Effector CD8-positive, alpha-beta T cell (primary cell): ENCODE measurements around the gene LRATD1.
"Not testable (repeated sequence)": the region's sequence is repeated elsewhere in the genome, so short reads cannot be mapped to it uniquely, and the experiment has no call there.

ENCODE experiments used
- DNase-seq: peaks from one replicate; lab custom pipeline; 2025; lab: John Stamatoyannopoulos, UW
- total RNA-seq, 4 experiments: gene quantifications; one replicate each; lab custom pipeline; 2026; lab: John Stamatoyannopoulos, UW

LRATD1 gene, protein sequence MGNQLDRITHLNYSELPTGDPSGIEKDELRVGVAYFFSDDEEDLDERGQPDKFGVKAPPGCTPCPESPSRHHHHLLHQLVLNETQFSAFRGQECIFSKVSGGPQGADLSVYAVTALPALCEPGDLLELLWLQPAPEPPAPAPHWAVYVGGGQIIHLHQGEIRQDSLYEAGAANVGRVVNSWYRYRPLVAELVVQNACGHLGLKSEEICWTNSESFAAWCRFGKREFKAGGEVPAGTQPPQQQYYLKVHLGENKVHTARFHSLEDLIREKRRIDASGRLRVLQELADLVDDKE
- total RNA-seq, result 0 to 1.9 (median 0.91) reads per million in 4 experiments

- DNase-seq, result no peak
Measured at GRCh38 chr2:14632133-14632936, at the start of gene LRATD1. Gene LRATD1, plus strand, starts transcription at chr2:14632717. Its CDS starts 1,263 bp downstream, at chr2:14633980.

GRCh38 chr2:14583059-14583458 lies 49.5 kb upstream of the LRATD1 start:
- no peak for DNase-seq

DNA sequence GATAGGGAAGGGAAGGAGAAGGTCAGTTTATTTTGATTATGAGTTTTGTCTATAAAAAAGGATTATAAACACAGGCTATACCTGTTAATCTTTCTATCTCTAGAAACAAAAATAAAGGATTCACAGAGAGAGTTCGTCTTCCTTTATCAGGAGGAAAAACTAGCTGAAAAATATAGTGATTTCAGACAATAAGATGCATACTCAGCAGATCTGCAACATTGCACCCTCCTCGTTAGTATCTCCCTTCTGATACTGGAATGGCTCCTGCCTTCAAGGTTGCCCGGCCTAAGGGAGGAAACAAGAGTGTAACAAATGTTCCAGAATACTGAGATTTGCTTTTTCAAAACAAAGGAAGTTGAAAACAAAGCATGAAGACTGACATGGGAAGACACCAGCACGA lies 48.7 kb upstream of the LRATD1 start:
- no peak for DNase-seq

- no peak for DNase-seq
Measured at GRCh38 chr2:14587119-14587518, 45.4 kb upstream of the LRATD1 start.

GRCh38 chr2:14601156-14601770 lies 31.3 kb upstream of the LRATD1 start:
- no peak for DNase-seq

DNA sequence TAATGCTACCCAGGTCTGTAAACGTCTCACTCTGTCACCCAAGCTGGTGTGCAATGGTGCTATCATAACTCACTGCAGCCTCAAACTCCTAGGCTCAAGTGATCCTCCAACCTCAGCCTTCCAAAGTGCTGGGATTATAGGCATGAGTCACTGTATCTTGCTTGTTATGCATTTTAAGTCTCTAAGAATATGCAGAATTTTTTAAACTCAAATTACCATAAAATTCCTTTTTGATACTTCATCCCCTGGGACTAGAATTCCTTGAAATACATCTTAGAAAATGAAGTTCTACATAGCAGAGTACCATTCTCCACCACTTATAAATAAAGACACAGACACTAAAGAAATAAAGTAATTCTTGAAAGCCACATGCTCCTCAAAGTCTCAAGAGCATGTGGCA lies 30.2 kb upstream of the LRATD1 start:
- DNase-seq, result no peak

DNA sequence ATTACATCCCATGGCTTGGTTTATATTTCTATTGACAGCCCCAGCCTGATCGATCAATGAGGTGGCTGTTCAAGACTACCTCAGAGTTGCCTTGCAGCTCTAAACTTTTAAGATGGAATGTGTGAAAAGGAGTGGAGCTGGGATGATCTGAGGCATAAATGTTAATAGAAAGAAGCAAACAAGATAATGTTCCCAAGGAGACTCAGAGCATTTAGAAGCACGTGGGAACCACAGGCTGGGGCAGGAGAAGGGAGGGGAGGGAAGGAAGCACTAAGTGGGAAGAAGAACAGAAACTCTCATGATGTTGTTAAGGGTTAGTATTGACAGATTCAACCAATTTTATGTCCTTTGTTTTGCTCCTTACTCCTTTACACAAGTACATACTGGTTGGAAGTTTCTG lies 28.8 kb upstream of the LRATD1 start:
- no peak for DNase-seq

DNA sequence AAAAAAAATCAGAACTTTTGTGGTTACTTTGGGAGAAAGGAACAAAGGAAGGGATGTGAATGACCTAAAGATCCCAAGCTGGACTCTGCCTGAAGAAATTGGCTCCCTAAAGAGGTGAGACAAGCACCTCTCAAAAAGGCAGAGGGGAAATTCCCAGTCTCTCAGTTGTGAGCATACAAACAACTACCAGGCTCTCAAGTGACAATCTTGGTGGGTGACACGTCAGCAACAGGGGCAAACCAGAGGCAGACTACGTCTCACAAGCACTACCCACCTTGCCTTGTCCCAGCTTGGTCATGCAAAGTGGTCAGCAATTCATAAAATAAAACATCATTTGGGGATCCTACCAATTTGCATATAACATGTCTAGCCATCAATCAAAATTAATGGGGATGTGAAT lies 24.3 kb upstream of the LRATD1 start:
- no peak for DNase-seq

DNA sequence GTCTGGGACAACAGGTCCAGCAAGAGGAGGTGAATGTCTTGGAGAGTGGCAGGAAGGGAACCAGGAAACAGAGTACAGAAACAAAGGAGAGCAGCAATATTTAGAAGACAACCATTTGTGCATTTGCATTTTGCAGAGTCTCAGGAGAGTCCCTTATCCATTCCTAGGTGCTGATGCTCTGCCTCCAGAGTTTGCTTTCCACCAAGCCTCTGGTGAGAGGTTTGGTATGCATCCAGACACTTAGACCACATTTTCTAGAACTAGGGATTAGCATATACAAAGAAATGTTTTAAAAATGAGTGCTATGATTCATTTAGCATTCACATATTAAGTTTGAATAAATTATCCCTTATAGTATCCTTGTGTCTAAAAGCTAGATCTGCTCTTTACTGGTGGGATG lies 18.5 kb upstream of the LRATD1 start:
- no peak for DNase-seq

DNA sequence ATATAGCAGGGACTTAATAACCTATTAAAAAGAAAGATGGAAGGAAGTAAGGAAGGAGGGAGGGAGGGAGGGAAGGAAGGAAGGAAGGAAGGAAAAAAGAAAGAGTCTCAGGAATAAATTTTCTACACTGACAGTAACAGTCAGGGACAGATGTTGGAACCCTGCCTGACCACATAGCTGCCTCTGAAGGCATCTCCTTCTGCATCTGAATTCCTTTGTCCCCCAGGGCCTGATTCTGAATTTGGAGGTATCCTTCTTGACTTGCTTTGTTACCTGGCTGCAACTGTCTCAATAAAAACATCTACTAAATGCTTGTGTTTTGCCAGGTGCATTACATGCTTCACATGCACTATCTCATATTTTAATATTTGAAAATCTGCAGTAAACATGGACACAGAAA lies 17.4 kb upstream of the LRATD1 start:
- no peak for DNase-seq

- DNase-seq, result no peak
Measured at GRCh38 chr2:14615760-14616159, 16.8 kb upstream of the LRATD1 start.

DNA sequence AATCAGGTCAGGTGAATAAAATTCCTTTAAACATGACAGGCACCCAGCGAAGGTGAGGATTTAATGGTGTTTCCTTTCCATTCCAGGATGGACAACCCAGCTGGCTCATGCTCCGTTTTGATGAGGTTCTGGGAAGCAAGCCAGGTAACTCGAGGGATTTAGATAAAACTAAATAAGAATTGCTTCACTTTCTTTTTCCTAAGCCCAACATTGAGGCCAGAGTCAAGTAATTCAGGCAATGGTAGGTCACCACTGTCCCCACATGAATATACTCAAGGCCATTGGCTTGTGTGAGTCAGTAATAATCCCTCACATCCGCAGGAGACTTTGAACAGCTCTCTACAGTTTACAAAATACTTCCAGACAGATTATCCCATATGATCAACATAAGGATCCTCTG lies 16.2 kb upstream of the LRATD1 start:
- DNase-seq, result no peak

GRCh38 chr2:14616950-14617349 lies 15.6 kb upstream of the LRATD1 start:
- DNase-seq, result no peak

DNA sequence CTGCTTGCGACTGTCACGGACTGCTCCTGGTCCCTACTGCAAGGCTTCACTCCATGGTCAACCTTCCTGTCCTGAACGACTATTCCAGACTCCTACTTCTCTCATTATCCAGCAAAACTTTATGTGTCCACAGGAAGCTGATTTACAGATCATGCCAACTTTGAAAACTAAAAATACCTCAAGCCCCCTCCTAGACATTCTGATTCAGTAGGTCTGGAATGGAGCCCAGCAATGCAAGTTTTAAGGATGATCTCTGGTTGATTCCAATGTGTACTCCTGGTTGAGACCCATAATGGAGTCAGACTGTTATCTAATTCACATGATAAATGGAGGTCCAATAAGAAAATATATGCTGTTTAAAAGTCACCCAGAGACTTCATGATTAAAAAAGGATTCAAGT lies 13.1 kb upstream of the LRATD1 start:
- no peak for DNase-seq

- no peak for DNase-seq
Measured at GRCh38 chr2:14621114-14621513, 11.4 kb upstream of the LRATD1 start.

DNA sequence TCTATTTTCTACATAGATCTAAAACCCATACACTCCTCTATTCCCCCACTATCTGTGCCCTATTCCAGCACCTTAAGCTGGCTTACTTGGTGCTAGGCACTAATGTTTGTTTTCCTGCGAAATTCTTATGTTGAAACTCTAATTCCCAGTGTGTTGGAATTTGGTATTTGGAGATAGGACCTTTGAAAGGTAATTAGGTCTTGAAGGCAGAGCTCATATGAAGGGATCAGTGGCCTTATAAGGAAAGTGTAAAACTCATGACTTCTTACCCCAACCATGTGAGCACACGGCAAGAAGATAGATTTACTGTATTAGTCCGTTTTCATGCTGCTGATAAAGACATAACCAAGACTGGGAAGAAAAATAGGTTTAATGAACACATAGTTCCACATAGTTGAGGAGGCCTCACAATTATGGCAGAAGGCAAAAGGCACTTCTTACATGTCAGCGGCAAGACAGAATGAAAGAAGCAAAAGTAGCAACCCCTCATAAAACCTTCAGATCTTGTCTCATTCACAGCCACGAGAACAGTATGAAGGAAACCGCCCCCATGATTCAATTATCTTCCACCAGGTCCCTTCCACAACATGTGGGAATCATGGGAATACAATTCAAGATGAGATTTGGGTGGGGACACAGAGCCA lies 10.5 kb upstream of the LRATD1 start:
- no peak for DNase-seq

GRCh38 chr2:14622550-14622939 lies 10.0 kb upstream of the LRATD1 start:
- not testable (repeated sequence) for DNase-seq

DNA sequence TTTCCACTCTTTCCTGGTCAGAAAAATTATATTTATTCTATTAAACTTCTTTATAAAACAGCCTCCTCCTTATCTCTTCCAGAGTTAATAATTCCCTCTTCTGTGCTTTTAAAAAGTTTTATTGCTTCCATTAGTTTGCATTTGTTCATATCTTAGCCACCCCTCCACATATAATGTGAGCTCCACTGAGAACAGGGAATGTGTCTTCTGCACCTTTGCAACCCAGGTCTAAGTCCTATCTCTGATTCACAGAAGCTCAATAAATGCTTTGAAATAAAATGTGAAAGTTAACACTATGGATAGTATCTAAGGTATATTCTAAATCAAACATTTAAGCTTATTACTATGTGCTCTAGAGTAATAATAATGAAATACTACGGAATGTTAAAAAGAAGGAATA lies 9.3 kb upstream of the LRATD1 start:
- DNase-seq, result no peak

- no peak for DNase-seq
Measured at GRCh38 chr2:14626873-14627272, 5.6 kb upstream of the LRATD1 start.

DNA sequence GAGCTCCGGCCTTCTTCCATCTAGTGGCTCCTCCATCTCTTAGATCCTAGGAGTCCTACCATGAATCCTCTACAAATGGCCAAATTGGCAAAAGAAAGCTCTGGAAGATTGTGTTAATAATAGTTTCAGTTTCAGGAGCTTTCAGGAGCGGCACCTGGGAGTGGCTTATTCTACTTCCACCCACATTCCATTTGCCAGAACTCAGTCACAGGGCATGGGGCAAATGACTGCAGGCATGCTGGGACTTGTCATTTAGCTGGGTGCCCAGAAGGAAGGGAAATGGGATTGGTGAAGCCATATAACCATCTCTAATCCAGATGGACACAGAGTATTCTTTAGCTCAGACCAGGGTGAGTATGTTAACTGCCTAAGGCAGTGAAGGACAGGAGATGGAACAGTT lies 3.6 kb upstream of the LRATD1 start:
- no peak for DNase-seq

DNA sequence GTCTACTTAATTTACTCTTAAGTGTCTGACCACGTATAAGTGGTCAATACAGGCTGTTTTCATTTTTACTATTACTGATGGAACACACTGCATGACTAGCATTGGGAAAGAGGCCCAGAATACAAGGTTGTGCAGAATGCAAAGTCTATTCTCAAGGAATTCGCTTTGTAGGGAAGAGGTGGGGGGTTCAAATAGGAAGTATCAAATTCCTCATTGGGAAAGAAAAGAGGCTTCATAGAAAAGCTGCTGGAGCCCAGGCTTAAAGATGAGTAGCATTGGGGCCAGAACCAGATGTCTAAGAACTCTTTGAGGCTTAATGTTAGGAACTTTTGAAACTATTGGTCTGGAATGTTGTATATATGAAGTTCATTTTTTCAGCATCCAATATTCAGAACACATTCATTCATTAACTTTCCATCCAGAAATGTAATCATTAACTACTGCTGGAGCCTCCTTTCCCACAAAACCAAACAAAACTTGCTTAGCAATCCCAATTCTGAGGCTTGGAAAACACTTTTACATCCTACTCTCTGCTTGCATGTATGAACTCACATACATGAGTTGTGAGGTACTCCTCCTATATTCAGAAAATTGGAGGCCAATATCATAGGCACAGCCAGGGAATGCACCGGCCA lies 994 bp upstream of the LRATD1 start:
- no peak for DNase-seq

DNA sequence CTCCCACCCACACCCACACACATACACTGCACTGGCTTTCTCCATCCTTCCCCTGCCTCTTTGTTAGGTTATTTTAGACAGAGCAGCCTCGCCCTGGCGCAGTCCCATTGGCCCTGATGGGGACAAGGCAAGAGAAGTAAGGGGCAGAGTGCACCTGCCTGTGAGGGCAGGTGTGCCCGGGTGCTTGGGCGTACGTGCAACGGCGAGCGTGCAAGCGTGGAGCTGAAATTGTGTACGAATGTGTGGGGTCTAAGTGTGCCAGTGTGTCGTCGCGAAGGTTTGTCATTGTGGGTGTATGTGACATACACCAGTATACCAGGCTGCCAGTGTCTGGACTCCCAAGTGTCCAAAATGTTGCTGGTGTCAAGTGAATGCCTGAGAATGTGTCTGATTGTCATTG lies 544 bp downstream of the LRATD1 start:
- no peak for DNase-seq
